Progenitor cell of endocrine pancreas (in vitro differentiated cells): Measurements from ENCODE around the gene TGM6. TPM values are rescaled to one million over a fixed set of nuclear protein-coding genes. Genes with fewer than 3 reads are reported as not detected.

Experiments
- DNase-seq: peaks from one replicate; pipeline ENCODE4 v3.0.0; 2021; ENCODE audit warnings: low spot score; ENCODE audit not compliant: unreplicated experiment
- H3K27ac Mint-ChIP-seq: 2 replicates; pipeline ENCODE4 v1.8.0; 2021; ENCODE audit warnings: mild to moderate bottlenecking, moderate library complexity, mixed read lengths
- H3K27me3 Mint-ChIP-seq: 2 replicates; pipeline ENCODE4 v1.8.0; 2021; ENCODE audit warnings: mixed read lengths
- H3K36me3 Mint-ChIP-seq: 2 replicates; pipeline ENCODE4 v1.8.0; 2022; ENCODE audit warnings: mixed read lengths; ENCODE audit not compliant: insufficient read depth
- H3K4me1 Mint-ChIP-seq: 2 replicates; pipeline ENCODE4 v1.8.0; 2021; ENCODE audit warnings: low read depth, mixed read lengths
- H3K4me3 Mint-ChIP-seq: 2 replicates; pipeline ENCODE4 v1.8.0; 2021; ENCODE audit warnings: low read depth, mild to moderate bottlenecking, moderate library complexity, mixed read lengths
- H3K9me3 Mint-ChIP-seq: 2 replicates; pipeline ENCODE4 v1.8.0; 2021; ENCODE audit warnings: low read depth, mixed read lengths
- total RNA-seq: library from RNA; stranded (reverse); gene quantifications from 2 replicates; pipeline ENCODE4 v1.2.1, GENCODE V29; 2021
- TF ChIP-seq, protein P1 (sequence below): fragments of 200-600 bp; sonication (generic); IDR thresholded peaks from one replicate; pipeline ENCODE4 v1.5.0; 2021; ENCODE audit warnings: antibody characterized with exemption, mild to moderate bottlenecking; ENCODE audit not compliant: unreplicated experiment

TGM6 gene
- total RNA-seq, 1 donor from 2014 or later = not detected

DNA sequence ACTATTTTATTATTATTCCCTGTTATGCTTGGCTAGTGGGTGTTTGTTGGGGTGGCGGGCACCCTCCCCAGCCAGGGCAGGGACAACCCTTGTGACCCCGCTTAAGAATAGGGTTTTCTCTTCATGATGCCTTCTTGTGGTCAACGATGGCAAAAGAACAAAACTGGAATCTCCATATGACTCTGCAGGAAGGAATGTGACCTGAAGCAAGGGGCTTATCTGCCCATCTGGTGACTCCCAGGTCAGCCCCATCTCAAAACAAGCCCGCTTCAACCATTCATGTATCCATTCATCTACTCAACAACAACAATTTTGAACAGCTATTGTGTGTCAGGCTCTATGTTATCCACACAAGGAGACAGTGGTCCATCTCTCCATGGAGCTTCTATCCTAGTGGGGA lies 30.9 kb upstream of the TGM6 start:
- Mint-ChIP-seq H3K27me3 (peaks cover 3% of the 10 kb centered on the region), H3K4me1 (no peaks in the 10 kb centered on the region), H3K36me3 (no peaks in the 10 kb centered on the region), H3K27ac (no peak overlapping the region), H3K9me3 (peaks cover 5% of the 10 kb centered on the region), H3K4me3 (no peak overlapping the region)
- DNase-seq = no peak
- TF ChIP-seq, protein P1, sequence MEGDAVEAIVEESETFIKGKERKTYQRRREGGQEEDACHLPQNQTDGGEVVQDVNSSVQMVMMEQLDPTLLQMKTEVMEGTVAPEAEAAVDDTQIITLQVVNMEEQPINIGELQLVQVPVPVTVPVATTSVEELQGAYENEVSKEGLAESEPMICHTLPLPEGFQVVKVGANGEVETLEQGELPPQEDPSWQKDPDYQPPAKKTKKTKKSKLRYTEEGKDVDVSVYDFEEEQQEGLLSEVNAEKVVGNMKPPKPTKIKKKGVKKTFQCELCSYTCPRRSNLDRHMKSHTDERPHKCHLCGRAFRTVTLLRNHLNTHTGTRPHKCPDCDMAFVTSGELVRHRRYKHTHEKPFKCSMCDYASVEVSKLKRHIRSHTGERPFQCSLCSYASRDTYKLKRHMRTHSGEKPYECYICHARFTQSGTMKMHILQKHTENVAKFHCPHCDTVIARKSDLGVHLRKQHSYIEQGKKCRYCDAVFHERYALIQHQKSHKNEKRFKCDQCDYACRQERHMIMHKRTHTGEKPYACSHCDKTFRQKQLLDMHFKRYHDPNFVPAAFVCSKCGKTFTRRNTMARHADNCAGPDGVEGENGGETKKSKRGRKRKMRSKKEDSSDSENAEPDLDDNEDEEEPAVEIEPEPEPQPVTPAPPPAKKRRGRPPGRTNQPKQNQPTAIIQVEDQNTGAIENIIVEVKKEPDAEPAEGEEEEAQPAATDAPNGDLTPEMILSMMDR = no peak

DNA sequence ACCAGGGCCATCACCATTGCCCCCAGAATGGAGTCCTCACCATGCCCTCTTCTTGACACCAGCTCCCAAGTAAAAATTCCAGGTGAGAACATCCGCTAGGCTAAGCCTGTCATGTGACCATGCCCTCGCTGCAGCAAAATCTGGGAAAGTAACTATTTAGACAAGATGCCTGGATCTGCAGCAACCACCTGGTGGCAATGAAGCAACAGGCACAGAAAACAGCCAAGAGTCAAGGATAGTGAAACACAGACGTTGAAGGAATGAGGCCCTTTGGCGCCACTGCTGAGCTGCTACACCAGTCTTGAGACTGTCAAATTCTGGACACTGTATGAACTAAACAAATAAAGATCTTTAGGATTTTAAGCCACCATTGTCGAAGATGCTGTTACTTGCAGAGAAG lies 30.1 kb upstream of the TGM6 start:
- no peak overlapping the region for H3K27ac Mint-ChIP-seq
- H3K4me3 Mint-ChIP-seq = no peak overlapping the region
- peaks cover 5% of the 10 kb centered on the region for H3K9me3 Mint-ChIP-seq
- no peak for DNase-seq
- TF ChIP-seq, protein P1 = no peak
- no peaks in the 10 kb centered on the region for H3K36me3 Mint-ChIP-seq
- H3K27me3 Mint-ChIP-seq = peaks cover 9% of the 10 kb centered on the region
- H3K4me1 Mint-ChIP-seq = no peaks in the 10 kb centered on the region

DNA sequence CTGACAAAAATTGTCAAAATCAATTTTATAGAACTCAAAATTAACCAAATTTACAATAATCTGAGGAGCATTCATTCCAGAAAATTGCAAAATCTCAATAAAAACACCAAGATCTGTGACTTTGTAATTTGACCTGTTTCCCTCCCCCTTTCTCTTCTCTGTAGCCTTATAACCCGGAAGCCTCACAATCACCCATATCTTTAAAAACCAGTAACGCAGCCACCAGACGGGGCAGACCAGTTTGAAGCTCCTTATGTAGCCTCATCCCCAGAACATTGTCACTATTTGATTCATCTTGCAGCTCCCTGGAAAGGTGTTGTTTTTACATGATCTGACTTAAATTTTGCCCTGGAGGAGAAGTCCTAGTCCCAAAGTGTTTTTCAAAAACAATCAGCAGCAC lies 27.5 kb upstream of the TGM6 start:
- H3K4me3 Mint-ChIP-seq = no peak overlapping the region
- H3K36me3 Mint-ChIP-seq = no peaks in the 10 kb centered on the region
- peaks cover 5% of the 10 kb centered on the region for H3K9me3 Mint-ChIP-seq
- H3K4me1 Mint-ChIP-seq = no peaks in the 10 kb centered on the region
- TF ChIP-seq, protein P1 = no peak
- no peak overlapping the region for H3K27ac Mint-ChIP-seq
- DNase-seq = no peak
- peaks cover 13% of the 10 kb centered on the region for H3K27me3 Mint-ChIP-seq

DNA sequence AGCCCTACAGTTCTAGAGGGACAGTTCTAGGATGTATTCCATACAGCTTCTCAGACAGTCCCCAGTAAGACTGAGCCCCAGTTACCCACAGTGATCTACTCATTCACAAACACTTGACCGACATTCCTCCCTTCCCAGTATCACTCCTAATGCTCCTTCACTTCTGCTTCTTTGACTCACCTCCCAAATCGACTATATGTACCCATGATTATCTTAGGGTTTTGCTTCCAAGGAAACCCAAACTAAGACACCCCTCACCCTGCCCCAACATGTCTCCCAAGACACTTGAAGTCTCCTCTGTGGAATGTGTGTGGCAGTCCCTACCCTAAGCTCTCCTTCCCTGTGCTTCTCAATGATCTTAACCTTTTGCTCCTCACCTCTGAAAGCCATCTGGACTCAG lies 23.6 kb upstream of the TGM6 start:
- H3K9me3 Mint-ChIP-seq = peaks cover 28% of the 10 kb centered on the region
- H3K36me3 Mint-ChIP-seq = no peaks in the 10 kb centered on the region
- no peak overlapping the region for H3K4me3 Mint-ChIP-seq
- no peak for DNase-seq
- H3K27me3 Mint-ChIP-seq = peaks cover 13% of the 10 kb centered on the region
- H3K4me1 Mint-ChIP-seq = no peaks in the 10 kb centered on the region
- TF ChIP-seq, protein P1 = no peak
- no peak overlapping the region for H3K27ac Mint-ChIP-seq

DNA sequence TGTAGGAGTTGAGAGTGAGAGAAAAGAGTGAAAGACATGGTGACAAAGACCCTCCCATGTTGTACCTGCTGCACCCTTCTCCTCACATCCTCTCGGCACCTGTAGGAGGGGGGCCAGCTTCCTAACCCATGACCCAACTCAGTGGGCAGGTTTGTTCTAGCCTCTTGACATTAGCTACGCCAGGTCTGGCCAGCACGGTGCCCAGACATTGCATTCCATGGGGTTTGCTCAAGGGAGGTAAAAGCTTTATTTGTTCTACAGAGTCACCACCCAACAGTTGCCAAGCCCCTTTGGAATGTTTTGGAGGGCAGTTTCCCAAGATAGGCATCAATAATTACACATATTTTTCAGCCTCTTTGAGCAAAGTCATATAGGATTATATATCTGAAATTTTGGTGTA lies 22.7 kb upstream of the TGM6 start:
- TF ChIP-seq, protein P1 = no peak
- Mint-ChIP-seq H3K36me3 (no peaks in the 10 kb centered on the region), H3K27me3 (peaks cover 13% of the 10 kb centered on the region), H3K9me3 (peaks cover 28% of the 10 kb centered on the region), H3K27ac (no peak overlapping the region), H3K4me3 (no peak overlapping the region), H3K4me1 (no peaks in the 10 kb centered on the region)
- DNase-seq = no peak
